T-helper 22 cell (primary cell): ENCODE results near the gene QRSL1.
"Not testable (repeated sequence)": the region's sequence is repeated elsewhere in the genome, so short reads cannot be mapped to it uniquely, and the experiment has no call there.

Experiments used
- DNase-seq: peaks from one replicate; pipeline ENCODE4 v3.0.0-alpha.2; 2020; ENCODE audit warnings: low read depth

QRSL1 gene

GRCh38 chr6:106677282-106677681 lies 47.9 kb downstream of the QRSL1 start:
- DNase-seq = no peak

- no peak for DNase-seq
These were observed 54.6 kb downstream of the QRSL1 start for GRCh38 chr6:106684011-106684410.

- DNase-seq = no peak
These were observed 56.5 kb downstream of the QRSL1 start for GRCh38 chr6:106685833-106686232.

GRCh38 chr6:106688177-106688951 lies 59.0 kb downstream of the QRSL1 start:
- DNase-seq = no peak

- no peak for DNase-seq
These were observed 62.9 kb downstream of the QRSL1 start for GRCh38 chr6:106692112-106692818.

GRCh38 chr6:106692819-106693208 lies 63.4 kb downstream of the QRSL1 start:
- no peak for DNase-seq

GRCh38 chr6:106693418-106693817 lies 64.0 kb downstream of the QRSL1 start:
- DNase-seq = no peak

GRCh38 chr6:106694343-106694742 lies 65.0 kb downstream of the QRSL1 start:
- DNase-seq = no peak

GRCh38 chr6:106700581-106700980 lies 71.2 kb downstream of the QRSL1 start:
- no peak for DNase-seq

- not testable (repeated sequence) for DNase-seq
These were observed 71.8 kb downstream of the QRSL1 start for GRCh38 chr6:106701201-106701600.

- no peak for DNase-seq
These were observed 72.7 kb downstream of the QRSL1 start for GRCh38 chr6:106702046-106702445.

GRCh38 chr6:106702451-106703110 lies 73.2 kb downstream of the QRSL1 start:
- no peak for DNase-seq

GRCh38 chr6:106704327-106704726 lies 74.9 kb downstream of the QRSL1 start:
- no peak for DNase-seq

- DNase-seq = no peak
These were observed 75.8 kb downstream of the QRSL1 start for GRCh38 chr6:106705156-106705555.

- no peak for DNase-seq
These were observed 81.2 kb downstream of the QRSL1 start for GRCh38 chr6:106710580-106710979.

- no peak for DNase-seq
These were observed 84.9 kb downstream of the QRSL1 start for GRCh38 chr6:106714281-106714680.

- no peak for DNase-seq
These were observed 86.5 kb downstream of the QRSL1 start for GRCh38 chr6:106715922-106716321.

- no peak for DNase-seq
These were observed 87.6 kb downstream of the QRSL1 start for GRCh38 chr6:106716966-106717365.
